Keratinocyte (primary cell): Measurements from ENCODE around the gene DIAPH3. TPM values are rescaled to one million over a fixed set of nuclear protein-coding genes. Genes with fewer than 3 reads are reported as not detected.

Experiments
- DNase-seq: peaks from one replicate; pipeline ENCODE4 v3.0.0-alpha.2; 2011; ENCODE audit warnings: low read depth, missing footprints, low spot score
- FAIRE-seq: peaks from 2 replicates; lab custom pipeline; 2011; peaks lifted over from hg19 to GRCh38; lab: Jason Lieb, UNC
- H2AFZ ChIP-seq: 2 replicates; pipeline ENCODE4 v1.6.0; 2012; ENCODE audit warnings: low read length, control low read depth, inconsistent platforms; ENCODE audit not compliant: control insufficient read depth
- H3K27ac ChIP-seq: 2 replicates; pipeline ENCODE4 v1.5.1; 2011; ENCODE audit warnings: low read length; ENCODE audit not compliant: control insufficient read depth, insufficient read depth
- H3K27me3 ChIP-seq: 3 replicates; pipeline ENCODE4 v1.6.0; 2011; ENCODE audit warnings: low read length; ENCODE audit not compliant: control insufficient read depth, insufficient read depth; ENCODE audit errors: extremely low read depth
- H3K36me3 ChIP-seq, 2 experiments: 2 replicates in 1 of 2; 3 replicates in 1 of 2; pipeline ENCODE4 v1.5.1; 2011; ENCODE audit warnings: low read length in 2 of 2, mild to moderate bottlenecking in 1 of 2; ENCODE audit not compliant: control insufficient read depth in 2 of 2, insufficient read depth in 2 of 2; ENCODE audit errors: extremely low read depth in 1 of 2
- H3K4me1 ChIP-seq: 3 replicates; pipeline ENCODE4 v1.5.1; 2011; ENCODE audit warnings: low read length; ENCODE audit not compliant: control insufficient read depth, insufficient read depth; ENCODE audit errors: extremely low read depth
- H3K4me2 ChIP-seq: 3 replicates; pipeline ENCODE4 v1.6.0; 2011; ENCODE audit warnings: low read depth, low read length; ENCODE audit not compliant: control insufficient read depth, insufficient read depth; ENCODE audit errors: extremely low read depth
- H3K4me3 ChIP-seq, 3 experiments: fragments of 200-600 bp in 1 of 3; sonication (generic) in 1 of 3; 2 replicates in 2 of 3; 3 replicates in 1 of 3; pipeline ENCODE4 v1.5.1; 2011 to 2016; ENCODE audit warnings: low read length in 3 of 3, mild to moderate bottlenecking in 3 of 3, control low read depth in 2 of 3, inconsistent platforms in 1 of 3, low read depth in 1 of 3, mixed read lengths in 1 of 3, mixed run types in 1 of 3, moderate library complexity in 1 of 3; ENCODE audit not compliant: control insufficient read depth in 2 of 3, insufficient read depth in 2 of 3; ENCODE audit errors: extremely low read depth in 1 of 3
- H3K79me2 ChIP-seq: 2 replicates; pipeline ENCODE4 v1.6.0; 2012; ENCODE audit warnings: low read length; ENCODE audit not compliant: control insufficient read depth, insufficient read depth
- H3K9ac ChIP-seq: 3 replicates; pipeline ENCODE4 v1.6.0; 2011; ENCODE audit warnings: low read length; ENCODE audit not compliant: control insufficient read depth, insufficient read depth; ENCODE audit errors: extremely low read depth
- H3K9me1 ChIP-seq: 3 replicates; pipeline ENCODE4 v1.6.0; 2011; ENCODE audit warnings: low read length; ENCODE audit not compliant: control insufficient read depth, insufficient read depth; ENCODE audit errors: extremely low read depth
- H3K9me3 ChIP-seq: 2 replicates; pipeline ENCODE4 v1.5.1; 2012; ENCODE audit warnings: low read depth, low read length; ENCODE audit not compliant: control insufficient read depth
- H4K20me1 ChIP-seq: 3 replicates; pipeline ENCODE4 v1.6.0; 2011; ENCODE audit warnings: low read length; ENCODE audit not compliant: control insufficient read depth, insufficient read depth; ENCODE audit errors: extremely low read depth
- EZH2 ChIP-seq: IDR thresholded peaks from one replicate; pipeline ENCODE4 v1.6.1; 2012; ENCODE audit warnings: inconsistent platforms, mild to moderate bottlenecking, low read length, moderate library complexity
- dilution Hi-C: fragments of 300-500 bp; cut with MboI; formaldehyde crosslinking; loops from one replicate; pipeline ENCODE4 v1.7.0; 2020; ENCODE audit warnings: low sequenced_read_pairs; ENCODE audit not compliant: extremely low pct_ligation_motif_present
- polyA plus RNA-seq, 5 experiments: library from polyadenylated mRNA; depleted of rRNA in 3 of 5; stranded (reverse) in 3 of 5; stranded (forward) in 1 of 5; unstranded in 1 of 5; fragments of >200 nt; gene quantifications; 1 replicate in 1 of 5; 2 replicates in 3 of 5; 3 replicates in 1 of 5; pipeline versions ENCODE4 v1.2.1 to v1.2.3, GENCODE V29; 2011 to 2012; ENCODE audit warnings: missing spikeins in 2 of 5, low read depth in 1 of 5, low replicate concordance in 1 of 5
- TF ChIP-seq, protein P1 (sequence below), 3 experiments: IDR thresholded peaks in 1 of 3; conservative IDR thresholded peaks in 1 of 3; optimal IDR thresholded peaks in 1 of 3; 2 replicates in 2 of 3; 3 replicates in 1 of 3; pipeline versions ENCODE3 to v1.5.1; 2011; ENCODE audit warnings: low read length in 3 of 3, mild to moderate bottlenecking in 3 of 3, moderate library complexity in 2 of 3, control low read depth in 1 of 3, inconsistent platforms in 1 of 3; ENCODE audit not compliant: insufficient read depth in 2 of 3; ENCODE audit errors: extremely low read depth in 1 of 3

DIAPH3 gene
- polyA plus RNA-seq, 1 donor (not counting 4 experiments of a cell fraction or from before 2014, with no cell fraction given): 9.0 TPM

DNA sequence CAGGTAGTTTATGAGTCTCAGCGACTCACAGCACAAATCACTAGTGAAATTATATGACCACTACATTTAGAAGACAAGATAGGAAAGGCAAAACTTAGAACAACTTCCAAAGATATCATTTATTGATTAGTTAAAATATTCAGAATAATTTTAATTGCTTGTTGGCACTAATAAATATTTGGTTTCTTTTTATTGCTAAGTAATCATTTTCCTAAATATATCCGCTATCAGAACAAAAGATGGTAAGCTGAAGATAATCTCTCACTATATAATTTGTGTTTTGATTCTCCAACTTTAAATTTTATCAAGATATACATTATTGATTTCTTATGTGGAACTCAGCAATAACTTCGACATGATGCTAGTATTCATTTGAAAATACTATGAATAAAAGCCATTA, 248.5 kb downstream of the DIAPH3 start:
- FAIRE-seq (no peak), DNase-seq (no peak)
- no peak overlapping the region for H3K4me3 ChIP-seq
- TF ChIP-seq, protein P1, sequence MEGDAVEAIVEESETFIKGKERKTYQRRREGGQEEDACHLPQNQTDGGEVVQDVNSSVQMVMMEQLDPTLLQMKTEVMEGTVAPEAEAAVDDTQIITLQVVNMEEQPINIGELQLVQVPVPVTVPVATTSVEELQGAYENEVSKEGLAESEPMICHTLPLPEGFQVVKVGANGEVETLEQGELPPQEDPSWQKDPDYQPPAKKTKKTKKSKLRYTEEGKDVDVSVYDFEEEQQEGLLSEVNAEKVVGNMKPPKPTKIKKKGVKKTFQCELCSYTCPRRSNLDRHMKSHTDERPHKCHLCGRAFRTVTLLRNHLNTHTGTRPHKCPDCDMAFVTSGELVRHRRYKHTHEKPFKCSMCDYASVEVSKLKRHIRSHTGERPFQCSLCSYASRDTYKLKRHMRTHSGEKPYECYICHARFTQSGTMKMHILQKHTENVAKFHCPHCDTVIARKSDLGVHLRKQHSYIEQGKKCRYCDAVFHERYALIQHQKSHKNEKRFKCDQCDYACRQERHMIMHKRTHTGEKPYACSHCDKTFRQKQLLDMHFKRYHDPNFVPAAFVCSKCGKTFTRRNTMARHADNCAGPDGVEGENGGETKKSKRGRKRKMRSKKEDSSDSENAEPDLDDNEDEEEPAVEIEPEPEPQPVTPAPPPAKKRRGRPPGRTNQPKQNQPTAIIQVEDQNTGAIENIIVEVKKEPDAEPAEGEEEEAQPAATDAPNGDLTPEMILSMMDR (optimal IDR thresholded peaks at IDR 0.05 in 1 of 3, IDR thresholded peaks at IDR 0.05 in 1 of 3, conservative IDR thresholded peaks at IDR 0.05 in 1 of 3; ENCODE audit: extremely low read depth in 1 of 3, insufficient read depth in 2 of 3, low read length in 3 of 3): no peak
- TF ChIP-seq EZH2: no peak
- H3K9ac ChIP-seq: no peak overlapping the region
- no peak overlapping the region for H3K27ac ChIP-seq
- no peaks in the 10 kb centered on the region for H3K9me3 ChIP-seq
- no peaks in the 10 kb centered on the region for H3K36me3 ChIP-seq
- dilution Hi-C loops: no loop called here
- H3K9me1 ChIP-seq: no peaks in the 10 kb centered on the region
- H4K20me1 ChIP-seq: no peaks in the 10 kb centered on the region
- no peaks in the 10 kb centered on the region for H3K27me3 ChIP-seq
- no peaks in the 10 kb centered on the region for H3K79me2 ChIP-seq
- no peak overlapping the region for H2AFZ ChIP-seq
- H3K4me2 ChIP-seq: no peak overlapping the region
- H3K4me1 ChIP-seq: no peaks in the 10 kb centered on the region

DNA sequence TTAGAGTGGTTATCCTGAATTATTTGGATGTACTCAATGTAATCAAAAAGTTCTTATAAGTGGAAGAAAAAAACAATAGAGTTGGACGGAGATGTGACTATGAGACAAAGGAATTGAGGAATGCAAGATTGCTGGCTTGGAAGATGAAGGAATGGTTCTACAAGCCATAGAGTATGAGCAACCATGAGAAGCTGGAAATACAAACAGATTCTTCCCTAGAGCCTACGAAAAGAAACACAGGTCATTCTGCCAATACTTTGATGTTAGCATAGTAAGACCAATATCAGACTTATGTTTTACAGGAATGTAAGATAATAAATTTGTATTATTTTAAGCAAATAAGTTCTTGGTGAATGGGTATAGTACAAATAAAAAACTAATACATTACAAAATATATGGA, 249.2 kb downstream of the DIAPH3 start:
- no peaks in the 10 kb centered on the region for H3K79me2 ChIP-seq
- TF ChIP-seq, protein P1 (optimal IDR thresholded peaks at IDR 0.05 in 1 of 3, IDR thresholded peaks at IDR 0.05 in 1 of 3, conservative IDR thresholded peaks at IDR 0.05 in 1 of 3; ENCODE audit: extremely low read depth in 1 of 3, insufficient read depth in 2 of 3, low read length in 3 of 3): no peak
- TF ChIP-seq EZH2: no peak
- no peaks in the 10 kb centered on the region for H3K36me3 ChIP-seq
- H3K4me2 ChIP-seq: no peak overlapping the region
- H3K4me1 ChIP-seq: no peaks in the 10 kb centered on the region
- dilution Hi-C loops: no loop called here
- no peak overlapping the region for H3K4me3 ChIP-seq
- DNase-seq (no peak), FAIRE-seq (no peak)
- H3K27me3 ChIP-seq: no peaks in the 10 kb centered on the region
- no peak overlapping the region for H3K9ac ChIP-seq
- no peak overlapping the region for H3K27ac ChIP-seq
- no peaks in the 10 kb centered on the region for H3K9me3 ChIP-seq
- H2AFZ ChIP-seq: no peak overlapping the region
- H3K9me1 ChIP-seq: no peaks in the 10 kb centered on the region
- H4K20me1 ChIP-seq: no peaks in the 10 kb centered on the region
